Trophoblast cell (in vitro differentiated cells and primary cell): ENCODE measurements around the gene TBC1D16.

Experiments
- DNase-seq, 2 donors: peaks; one replicate each; pipeline ENCODE4 v3.0.0-alpha.2; 2016
- H2AFZ ChIP-seq: 2 replicates; pipeline ENCODE4 v1.6.1; 2013; ENCODE audit warnings: low read length, moderate library complexity, mild to moderate bottlenecking; ENCODE audit not compliant: insufficient read depth, poor library complexity
- H2AK5ac ChIP-seq: 2 replicates; pipeline ENCODE4 v1.6.1; 2013; ENCODE audit warnings: mild to moderate bottlenecking, low read length
- H2BK120ac ChIP-seq: 2 replicates; pipeline ENCODE4 v1.6.1; 2013; ENCODE audit warnings: low read length, mild to moderate bottlenecking, moderate library complexity; ENCODE audit not compliant: insufficient read depth, poor library complexity
- H2BK12ac ChIP-seq: 2 replicates; pipeline ENCODE4 v1.6.1; 2013; ENCODE audit warnings: mild to moderate bottlenecking, low read length, moderate library complexity
- H2BK5ac ChIP-seq: 2 replicates; pipeline ENCODE4 v1.6.1; 2013; ENCODE audit warnings: low read length, low read depth, moderate library complexity, mild to moderate bottlenecking; ENCODE audit not compliant: poor library complexity
- H3K14ac ChIP-seq: 2 replicates; pipeline ENCODE4 v1.6.1; 2013; ENCODE audit warnings: mild to moderate bottlenecking, low read length
- H3K18ac ChIP-seq: 2 replicates; pipeline ENCODE4 v1.6.1; 2013; ENCODE audit warnings: mild to moderate bottlenecking, low read length
- H3K23ac ChIP-seq: 2 replicates; pipeline ENCODE4 v1.6.1; 2013; ENCODE audit warnings: low read length
- H3K27ac ChIP-seq: 2 replicates; pipeline ENCODE4 v1.5.1; 2013; ENCODE audit warnings: low read depth, mild to moderate bottlenecking, inconsistent platforms, low read length, moderate library complexity
- H3K27me3 ChIP-seq: 2 replicates; pipeline ENCODE4 v1.6.1; 2013; ENCODE audit warnings: inconsistent platforms, mild to moderate bottlenecking, low read length, moderate library complexity; ENCODE audit not compliant: insufficient read depth
- H3K36me3 ChIP-seq, 2 experiments: 1 replicate in 1 of 2; 2 replicates in 1 of 2; pipeline ENCODE4 v1.6.1; 2013; ENCODE audit warnings: low read length in 2 of 2, mild to moderate bottlenecking in 2 of 2, moderate library complexity in 1 of 2; ENCODE audit not compliant: insufficient read depth in 2 of 2, control insufficient read depth in 1 of 2
- H3K4ac ChIP-seq: 2 replicates; pipeline ENCODE4 v1.6.1; 2013; ENCODE audit warnings: low read depth, mild to moderate bottlenecking, low read length, moderate library complexity
- H3K4me1 ChIP-seq, 2 experiments: 1 replicate in 1 of 2; 2 replicates in 1 of 2; pipeline ENCODE4 v1.6.1; 2013; ENCODE audit warnings: low read length in 2 of 2, mild to moderate bottlenecking in 2 of 2, moderate library complexity in 1 of 2; ENCODE audit not compliant: insufficient read depth in 2 of 2, control insufficient read depth in 1 of 2
- H3K4me2 ChIP-seq: 2 replicates; pipeline ENCODE4 v1.6.1; 2013; ENCODE audit warnings: inconsistent platforms, mild to moderate bottlenecking, low read length, moderate library complexity
- H3K4me3 ChIP-seq: 2 replicates; pipeline ENCODE4 v1.5.1; 2013; ENCODE audit warnings: mild to moderate bottlenecking, low read depth, low read length, inconsistent platforms
- H3K79me1 ChIP-seq: one replicate; pipeline ENCODE4 v1.6.1; 2013; ENCODE audit warnings: low read length
- H3K79me2 ChIP-seq: 2 replicates; pipeline ENCODE4 v1.6.1; 2013; ENCODE audit warnings: low read length, mild to moderate bottlenecking; ENCODE audit not compliant: control insufficient read depth, insufficient read depth, poor library complexity
- H3K9ac ChIP-seq: 2 replicates; pipeline ENCODE4 v1.6.1; 2013; ENCODE audit warnings: mild to moderate bottlenecking, low read length
- H3K9me3 ChIP-seq: 2 replicates; pipeline ENCODE4 v1.6.1; 2013; ENCODE audit warnings: low read depth, mild to moderate bottlenecking, control low read depth, inconsistent platforms, low read length; ENCODE audit not compliant: insufficient read depth
- H4K12ac ChIP-seq: 2 replicates; pipeline ENCODE4 v1.6.1; 2013; ENCODE audit warnings: low read depth, mild to moderate bottlenecking, low read length, moderate library complexity
- H4K8ac ChIP-seq: 2 replicates; pipeline ENCODE4 v1.6.1; 2013; ENCODE audit warnings: low read depth, mild to moderate bottlenecking, low read length, moderate library complexity
- H4K91ac ChIP-seq: one replicate; pipeline ENCODE4 v1.6.1; 2013; ENCODE audit warnings: low read depth, mild to moderate bottlenecking, low read length, moderate library complexity
- WGBS: extraction: QIAGEN DNeasy Blood & Tissue Kit; methylation state at CpG from one replicate; pipeline ENCODE4 v1.1.7; 2013; ENCODE audit warnings: missing lambda C conversion rate; ENCODE audit not compliant: insufficient read length, insufficient coverage; ENCODE audit errors: extremely low coverage; 5-methylcytosine and 5-hydroxymethylcytosine counted together

The TBC1D16 gene

DNA sequence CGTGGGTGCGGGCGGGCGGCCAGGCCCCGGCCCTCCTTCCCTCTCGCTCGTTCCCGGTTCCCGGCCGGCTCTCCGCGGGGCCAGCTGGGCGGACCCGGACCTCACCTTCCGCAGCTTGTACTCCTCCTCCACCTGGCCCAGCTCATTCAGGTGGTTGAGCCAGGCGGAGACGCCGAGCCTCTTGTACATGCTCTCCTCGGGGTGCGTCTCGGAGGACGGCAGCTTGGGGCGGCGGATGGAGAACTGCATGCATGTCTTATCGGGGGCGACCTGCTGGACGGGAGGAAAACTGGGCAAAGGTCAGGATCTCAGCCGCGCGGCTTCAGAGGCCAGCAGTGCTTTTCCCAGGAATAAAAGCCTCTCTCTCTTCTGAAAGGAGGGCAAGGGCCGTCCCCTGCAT, 85.4 kb downstream of the TBC1D16 start:
- Histone ChIP-seq H2BK5ac (no peak overlapping the region), H2BK12ac (no peak overlapping the region), H3K4me2 (peak overlapping the region; percentile 9), H3K36me3 (peaks cover 20 to 23% of the 10 kb centered on the region in 2 experiments), H3K14ac (peak overlapping the region; percentile 1), H3K27ac (no peak overlapping the region), H2AK5ac (no peak overlapping the region), H3K23ac (no peak overlapping the region), H2BK120ac (no peak overlapping the region), H4K12ac (no peak overlapping the region), H3K27me3 (no peaks in the 10 kb centered on the region), H4K8ac (peak overlapping the region; percentile 2), H3K4me3 (no peak overlapping the region), H3K18ac (no peak overlapping the region), H2AFZ (no peak overlapping the region), H3K9me3 (no peaks in the 10 kb centered on the region), H3K4ac (no peak overlapping the region), H3K4me1 (peaks cover 28 to 33% of the 10 kb centered on the region in 2 experiments), H4K91ac (peak overlapping the region; percentile 20), H3K9ac (no peak overlapping the region), H3K79me1 (peaks cover 9% of the 10 kb centered on the region), H3K79me2 (no peaks in the 10 kb centered on the region)
- no CpG with 5 or more reads among the region's 31 CpGs for whole genome bisulfite sequencing
- DNase-seq = no peak

DNA sequence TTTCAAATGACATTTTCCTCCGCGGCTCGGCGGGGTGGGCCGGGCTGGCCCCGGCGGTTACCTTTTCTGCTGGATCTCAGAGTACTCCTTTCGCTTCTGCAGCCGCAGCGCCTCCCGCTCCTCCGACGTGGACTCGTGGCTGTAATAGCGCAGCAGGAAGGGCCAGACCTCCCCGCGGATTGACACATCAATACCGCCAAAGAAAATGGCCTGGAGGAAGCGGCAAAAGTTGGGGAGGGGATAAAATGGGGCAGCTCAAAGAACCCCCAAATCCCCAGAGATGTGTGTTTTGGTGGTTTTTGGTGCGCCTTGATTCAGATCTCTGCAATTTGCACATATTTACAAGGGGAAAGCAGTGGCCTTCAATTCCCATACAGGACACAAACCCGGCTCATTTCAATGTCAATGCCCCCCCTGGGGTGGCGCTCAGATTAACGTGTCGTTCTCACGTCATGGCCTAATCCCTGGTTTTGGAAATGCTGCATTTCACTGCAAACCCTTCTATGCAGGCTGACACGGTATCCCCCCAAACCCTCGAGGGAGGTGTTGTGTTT, 85.9 kb downstream of the TBC1D16 start:
- no peak overlapping the region for H2BK12ac ChIP-seq
- no peak overlapping the region for H3K27ac ChIP-seq
- no peak overlapping the region for H2BK5ac ChIP-seq
- H4K12ac ChIP-seq = no peak overlapping the region
- peaks cover 28 to 33% of the 10 kb centered on the region in 2 experiments for H3K4me1 ChIP-seq
- H3K9ac ChIP-seq = no peak overlapping the region
- peak overlapping the region; percentile 9 for H3K4me2 ChIP-seq
- H2AK5ac ChIP-seq = no peak overlapping the region
- H3K23ac ChIP-seq = no peak overlapping the region
- no peak overlapping the region for H3K18ac ChIP-seq
- WGBS = no CpG with 5 or more reads among the region's 27 CpGs
- H3K27me3 ChIP-seq = no peaks in the 10 kb centered on the region
- no peak overlapping the region for H4K91ac ChIP-seq
- peaks cover 25 to 28% of the 10 kb centered on the region in 2 experiments for H3K36me3 ChIP-seq
- H3K4ac ChIP-seq = no peak overlapping the region
- no peaks in the 10 kb centered on the region for H3K9me3 ChIP-seq
- peak overlapping the region; percentile 2 for H4K8ac ChIP-seq
- no peak overlapping the region for H3K14ac ChIP-seq
- H3K79me2 ChIP-seq = no peaks in the 10 kb centered on the region
- no peak overlapping the region for H3K4me3 ChIP-seq
- no peak for DNase-seq
- peaks cover 9% of the 10 kb centered on the region for H3K79me1 ChIP-seq
- H2BK120ac ChIP-seq = no peak overlapping the region
- H2AFZ ChIP-seq = no peak overlapping the region

DNA sequence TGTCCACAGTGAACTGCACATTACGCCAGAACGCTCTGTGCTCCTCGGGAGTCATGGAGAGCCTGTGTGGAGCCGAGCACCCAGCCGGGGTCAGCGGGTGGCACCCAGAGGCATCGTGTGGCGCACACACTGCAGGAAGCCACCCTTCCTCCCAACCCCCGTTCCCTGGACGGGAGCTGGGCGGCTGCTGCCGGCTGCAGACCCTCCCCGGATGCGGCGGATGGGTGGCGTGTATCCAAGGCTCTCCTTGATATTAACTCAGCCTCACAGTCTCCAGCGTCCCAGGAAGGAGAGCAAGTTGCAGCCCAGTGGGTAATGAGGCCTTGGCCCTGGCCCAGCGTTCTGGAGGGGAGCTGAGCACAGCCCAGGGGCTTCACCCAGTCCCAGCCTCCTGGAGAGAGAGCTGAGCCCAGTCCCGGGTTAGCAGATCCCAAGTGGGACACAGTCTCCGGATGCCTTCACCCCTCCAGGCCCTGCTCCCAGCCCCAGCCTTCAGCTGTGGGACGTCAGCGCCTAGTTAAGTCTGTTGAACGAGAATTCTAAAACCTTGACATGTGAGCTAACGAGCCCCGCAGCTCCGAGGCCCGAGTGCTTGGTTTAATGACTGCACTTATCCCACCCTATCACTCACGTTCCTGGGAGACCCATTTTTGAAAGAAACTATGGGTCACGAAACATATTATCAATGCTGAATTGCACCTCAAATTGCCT, 86.6 kb downstream of the TBC1D16 start:
- no peak overlapping the region for H2BK120ac ChIP-seq
- no peak overlapping the region for H3K4me2 ChIP-seq
- no peak overlapping the region for H4K12ac ChIP-seq
- H3K23ac ChIP-seq = no peak overlapping the region
- H3K36me3 ChIP-seq = peaks cover 31 to 33% of the 10 kb centered on the region in 2 experiments
- WGBS = no CpG with 5 or more reads among the region's 29 CpGs
- H3K4me1 ChIP-seq = peaks cover 28 to 30% of the 10 kb centered on the region in 2 experiments
- H2BK5ac ChIP-seq = no peak overlapping the region
- no peak overlapping the region for H3K4ac ChIP-seq
- H4K8ac ChIP-seq = no peak overlapping the region
- no peaks in the 10 kb centered on the region for H3K79me2 ChIP-seq
- no peaks in the 10 kb centered on the region for H3K9me3 ChIP-seq
- H3K9ac ChIP-seq = no peak overlapping the region
- no peaks in the 10 kb centered on the region for H3K27me3 ChIP-seq
- H2BK12ac ChIP-seq = no peak overlapping the region
- H4K91ac ChIP-seq = no peak overlapping the region
- peaks cover 9% of the 10 kb centered on the region for H3K79me1 ChIP-seq
- no peak overlapping the region for H3K14ac ChIP-seq
- no peak for DNase-seq
- no peak overlapping the region for H3K27ac ChIP-seq
- no peak overlapping the region for H2AK5ac ChIP-seq
- no peak overlapping the region for H2AFZ ChIP-seq
- H3K4me3 ChIP-seq = no peak overlapping the region
- no peak overlapping the region for H3K18ac ChIP-seq

DNA sequence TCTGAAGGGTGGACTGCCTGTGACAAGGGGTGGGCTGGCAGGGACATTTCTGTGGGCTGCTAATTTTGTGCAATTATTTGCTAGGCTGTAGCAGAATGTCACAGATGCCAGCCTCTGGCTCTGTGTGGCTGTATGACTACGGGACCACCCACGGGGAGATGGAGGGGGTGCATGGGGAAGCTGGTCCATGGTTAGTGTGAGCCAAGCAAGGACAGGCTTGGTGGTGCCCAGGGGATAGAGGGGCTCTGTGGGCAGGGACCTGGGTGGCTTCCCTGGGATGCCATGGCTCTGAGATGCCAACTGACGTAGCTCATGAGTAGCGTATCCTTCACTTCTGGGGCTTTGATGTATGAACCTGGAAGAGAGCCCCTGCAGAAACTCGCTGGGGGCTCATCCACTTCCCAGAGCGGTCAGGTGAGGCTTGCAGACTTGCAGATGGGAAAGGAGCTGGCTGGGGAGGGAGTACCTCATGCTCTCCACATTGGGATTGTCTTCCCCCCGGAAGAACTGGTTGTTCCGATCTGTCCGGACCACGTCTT, 87.2 kb downstream of the TBC1D16 start:
- H3K23ac ChIP-seq = no peak overlapping the region
- H3K27ac ChIP-seq = no peak overlapping the region
- DNase-seq = no peak
- H3K4me3 ChIP-seq = no peak overlapping the region
- no peak overlapping the region for H2AK5ac ChIP-seq
- H4K8ac ChIP-seq = no peak overlapping the region
- H3K4me1 ChIP-seq = peaks cover 28 to 30% of the 10 kb centered on the region in 2 experiments
- WGBS = no CpG with 5 or more reads among the region's 10 CpGs
- peaks cover 37 to 39% of the 10 kb centered on the region in 2 experiments for H3K36me3 ChIP-seq
- H3K9me3 ChIP-seq = no peaks in the 10 kb centered on the region
- no peak overlapping the region for H3K14ac ChIP-seq
- H2AFZ ChIP-seq = no peak overlapping the region
- H3K79me2 ChIP-seq = no peaks in the 10 kb centered on the region
- H3K18ac ChIP-seq = no peak overlapping the region
- no peak overlapping the region for H3K4ac ChIP-seq
- H3K79me1 ChIP-seq = peaks cover 9% of the 10 kb centered on the region
- H4K12ac ChIP-seq = no peak overlapping the region
- H2BK120ac ChIP-seq = no peak overlapping the region
- no peak overlapping the region for H4K91ac ChIP-seq
- H3K9ac ChIP-seq = no peak overlapping the region
- no peak overlapping the region for H3K4me2 ChIP-seq
- H2BK5ac ChIP-seq = no peak overlapping the region
- no peaks in the 10 kb centered on the region for H3K27me3 ChIP-seq
- H2BK12ac ChIP-seq = no peak overlapping the region
